DND-41 (cell line): ENCODE measurements around the gene XXYLT1.

Experiments
- ATAC-seq: fragments of 200-7000 bp; cut with Tn5 transposase; 3 replicates; pipeline ENCODE4 v1.9.1; 2021; ENCODE audit warnings: low read depth; ENCODE audit not compliant: insufficient read depth
- DNase-seq: peaks from one replicate; pipeline ENCODE4 v3.0.0-alpha.2; 2020
- H2AFZ ChIP-seq: 2 replicates; pipeline ENCODE4 v1.6.0; 2012; ENCODE audit warnings: low read depth, low read length
- H3K27ac ChIP-seq: 2 replicates; pipeline ENCODE4 v1.5.1; 2012; ENCODE audit warnings: low read length, inconsistent platforms
- H3K27me3 ChIP-seq: fragments of 200-600 bp; sonication (generic); 2 replicates; pipeline ENCODE4 v1.6.0; 2012; ENCODE audit warnings: low read length, mild to moderate bottlenecking, inconsistent platforms; ENCODE audit not compliant: insufficient read depth, poor library complexity
- H3K36me3 ChIP-seq: 2 replicates; pipeline ENCODE4 v1.5.1; 2012; ENCODE audit warnings: low read length, inconsistent platforms; ENCODE audit not compliant: insufficient read depth
- H3K4me1 ChIP-seq: 2 replicates; pipeline ENCODE4 v1.5.1; 2012; ENCODE audit warnings: mild to moderate bottlenecking, low read length; ENCODE audit not compliant: insufficient read depth
- H3K4me2 ChIP-seq: 2 replicates; pipeline ENCODE4 v1.6.0; 2012; ENCODE audit warnings: mild to moderate bottlenecking, moderate library complexity, low read length, inconsistent platforms; ENCODE audit not compliant: insufficient read depth
- H3K4me3 ChIP-seq, 2 experiments: fragments of 200-600 bp in 1 of 2; shearing (Covaris generic) in 1 of 2; 2 replicates each; pipeline ENCODE4 v1.5.1; 2012 to 2016; ENCODE audit warnings: inconsistent platforms in 2 of 2, low read length in 2 of 2, mild to moderate bottlenecking in 2 of 2, low read depth in 1 of 2, moderate library complexity in 1 of 2
- H3K79me2 ChIP-seq: 2 replicates; pipeline ENCODE4 v1.6.0; 2012; ENCODE audit warnings: low read length, inconsistent platforms; ENCODE audit not compliant: insufficient read depth
- H3K9ac ChIP-seq: 2 replicates; pipeline ENCODE4 v1.6.0; 2012; ENCODE audit warnings: low read depth, mild to moderate bottlenecking, inconsistent platforms, low read length, moderate library complexity
- H3K9me3 ChIP-seq: 2 replicates; pipeline ENCODE4 v1.5.1; 2012; ENCODE audit warnings: low read length, moderate library complexity, mild to moderate bottlenecking, inconsistent platforms; ENCODE audit not compliant: insufficient read depth, severe bottlenecking
- H4K20me1 ChIP-seq: 2 replicates; pipeline ENCODE4 v1.6.0; 2012; ENCODE audit warnings: low read length; ENCODE audit not compliant: insufficient read depth
- CTCF ChIP-seq: IDR thresholded peaks from 2 replicates; pipeline ENCODE4 v1.5.1; 2012; ENCODE audit warnings: borderline replicate concordance, low read length, moderate library complexity, mild to moderate bottlenecking; ENCODE audit not compliant: poor library complexity, severe bottlenecking; ENCODE audit errors: extremely low read depth
- EZH2 ChIP-seq: IDR thresholded peaks from 3 replicates; pipeline ENCODE4 v1.6.1; 2012; ENCODE audit warnings: borderline replicate concordance, low read depth, mild to moderate bottlenecking, moderate library complexity, low read length, inconsistent platforms; ENCODE audit not compliant: severe bottlenecking

Gene XXYLT1

GRCh38 chr3:195041871-195042742, 228.9 kb downstream of the XXYLT1 start:
- no peak overlapping the region for H3K9ac ChIP-seq
- H3K4me1 ChIP-seq, result no peaks in the 10 kb centered on the region; the same call in 1 of the 2 replicates
- no peak overlapping the region for H2AFZ ChIP-seq
- no peaks in the 10 kb centered on the region for H3K9me3 ChIP-seq
- H3K4me3 ChIP-seq, result no peak overlapping the region
- no peak for TF ChIP-seq EZH2
- no peak for TF ChIP-seq CTCF
- H4K20me1 ChIP-seq, result no peaks in the 10 kb centered on the region; the same call in 1 of the 2 replicates
- H3K27ac ChIP-seq, result no peak overlapping the region
- DNase-seq, result no peak
- H3K36me3 ChIP-seq, result no peaks in the 10 kb centered on the region
- ATAC-seq, result no peak
- H3K79me2 ChIP-seq, result no peaks in the 10 kb centered on the region
- no peak overlapping the region for H3K4me2 ChIP-seq
- no peaks in the 10 kb centered on the region for H3K27me3 ChIP-seq

- Histone ChIP-seq H3K27me3 (no peaks in the 10 kb centered on the region), H2AFZ (no peak overlapping the region), H3K9me3 (no peaks in the 10 kb centered on the region), H3K27ac (no peak overlapping the region), H3K79me2 (no peaks in the 10 kb centered on the region), H3K9ac (no peak overlapping the region), H3K36me3 (no peaks in the 10 kb centered on the region), H3K4me3 (no peak overlapping the region), H3K4me1 (no peaks in the 10 kb centered on the region; the same call in 1 of the 2 replicates), H4K20me1 (no peaks in the 10 kb centered on the region; the same call in 1 of the 2 replicates), H3K4me2 (no peak overlapping the region)
- peak; percentile 73 for ATAC-seq
- DNase-seq, result peak; percentile 32
- TF ChIP-seq CTCF (no peak), EZH2 (no peak)
These were observed 230.0 kb downstream of the XXYLT1 start for GRCh38 chr3:195040773-195041520.

GRCh38 chr3:195040094-195040493, 230.9 kb downstream of the XXYLT1 start:
- no peak overlapping the region for H3K4me3 ChIP-seq
- TF ChIP-seq EZH2 (no peak), CTCF (no peak)
- no peak overlapping the region for H3K4me2 ChIP-seq
- no peaks in the 10 kb centered on the region for H3K9me3 ChIP-seq
- H4K20me1 ChIP-seq, result no peaks in the 10 kb centered on the region; the same call in 1 of the 2 replicates
- H3K36me3 ChIP-seq, result no peaks in the 10 kb centered on the region
- DNase-seq (no peak), ATAC-seq (no peak)
- H3K4me1 ChIP-seq, result no peaks in the 10 kb centered on the region; the same call in 1 of the 2 replicates
- H3K9ac ChIP-seq, result no peak overlapping the region
- no peaks in the 10 kb centered on the region for H3K27me3 ChIP-seq
- no peaks in the 10 kb centered on the region for H3K79me2 ChIP-seq
- H2AFZ ChIP-seq, result no peak overlapping the region
- no peak overlapping the region for H3K27ac ChIP-seq
